HL-60 (cell line): ENCODE measurements around the gene APC2.
A peak's percentile ranks its signal among the peaks of the same experiment; 100 is the strongest.

ENCODE experiments used
- DNase-seq, 2 experiments: peaks; one replicate each; pipeline ENCODE4 v3.0.0-alpha.2; 2010 to 2020; ENCODE audit warnings: low read depth in 1 of 2, low spot score in 1 of 2
- H3K27ac ChIP-seq: fragments of 250-450 bp; sonication (Bioruptor Pico); replicated peaks from 2 replicates; pipeline ENCODE4 v1.5.1; 2020; ENCODE audit warnings: mild to moderate bottlenecking, moderate library complexity
- H3K27me3 ChIP-seq: fragments of 250-450 bp; sonication (Bioruptor Pico); 2 replicates; pipeline ENCODE4 v1.5.1; 2021; ENCODE audit warnings: mild to moderate bottlenecking, moderate library complexity; ENCODE audit not compliant: insufficient read depth, poor library complexity, severe bottlenecking
- H3K4me3 ChIP-seq: replicated peaks from 2 replicates; pipeline ENCODE4 v1.5.1; 2011; ENCODE audit warnings: mild to moderate bottlenecking, control low read depth, low read length; ENCODE audit not compliant: insufficient read depth
- GABPA ChIP-seq: IDR thresholded peaks from 2 replicates; pipeline ENCODE4 v1.6.1; 2012; ENCODE audit warnings: low read depth
- POLR2AphosphoS5 ChIP-seq: IDR thresholded peaks from 2 replicates; pipeline ENCODE4 v1.6.1; 2012; ENCODE audit warnings: low read depth
- SPI1 ChIP-seq: IDR thresholded peaks from 2 replicates; pipeline ENCODE4 v1.6.1; 2012; ENCODE audit warnings: low read depth, mild to moderate bottlenecking, borderline replicate concordance
- TF ChIP-seq, protein P1 (sequence below): IDR thresholded peaks from 2 replicates; pipeline ENCODE4 v1.6.1; 2012; ENCODE audit warnings: low read depth; ENCODE audit not compliant: insufficient replicate concordance
- TF ChIP-seq, protein P2 (sequence below): IDR thresholded peaks from one replicate; pipeline ENCODE4 v1.5.1; 2011; ENCODE audit warnings: low read length, control low read depth, inconsistent platforms; ENCODE audit not compliant: insufficient read depth

Gene APC2

DNA sequence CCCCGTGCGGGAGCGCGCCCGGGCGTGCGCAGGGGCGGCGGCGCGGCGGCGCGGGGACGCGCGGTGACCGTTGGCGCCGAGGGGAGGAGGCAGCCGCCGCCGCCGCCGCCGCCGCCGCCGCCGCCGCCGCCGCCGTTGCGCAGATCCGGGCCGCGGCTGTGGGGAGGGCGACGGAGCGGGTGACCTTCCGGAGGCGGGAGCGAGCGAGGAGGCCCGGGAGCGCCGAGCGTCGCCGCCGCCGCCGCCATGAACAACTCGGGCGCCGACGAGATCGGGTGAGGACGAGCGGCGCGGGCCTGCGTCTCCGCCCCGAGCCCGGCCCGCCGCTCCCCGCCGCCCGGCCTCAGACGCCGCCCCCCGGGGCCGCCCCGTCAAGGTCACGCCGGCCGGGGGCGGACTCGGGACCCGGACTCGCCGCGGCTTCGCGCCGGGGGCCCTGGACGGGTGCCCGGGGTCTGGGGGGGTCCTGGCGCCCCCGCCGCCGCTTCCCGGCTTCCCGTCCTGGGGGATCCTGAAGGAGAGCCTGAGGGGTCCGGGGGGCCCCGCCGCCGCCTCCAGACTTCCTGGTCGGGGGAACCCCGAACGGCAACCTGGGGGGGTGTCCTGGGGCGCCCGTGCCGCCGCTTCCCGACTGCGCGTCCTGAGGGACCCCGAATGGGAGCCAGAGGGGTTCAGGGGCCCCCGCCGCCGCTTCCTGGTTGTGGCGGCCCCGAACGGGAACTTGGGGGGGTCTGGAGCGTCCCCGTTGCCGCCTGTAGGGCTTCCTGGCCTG is 42.2 kb upstream of the APC2 start, which contains the start of gene DAZAP1:
Gene DAZAP1, plus strand, starts transcription at position 59 of the 772 bp plus-strand sequence. Its CDS starts 188 bp downstream, at position 247.
- peak within 1 kb of the TSS; percentile 97 for H3K27ac ChIP-seq
- H3K4me3 ChIP-seq: peak within 1 kb of the TSS; percentile 82
- no peaks in the 10 kb centered on the region for H3K27me3 ChIP-seq
- no peak for DNase-seq
- TF ChIP-seq, protein P1, sequence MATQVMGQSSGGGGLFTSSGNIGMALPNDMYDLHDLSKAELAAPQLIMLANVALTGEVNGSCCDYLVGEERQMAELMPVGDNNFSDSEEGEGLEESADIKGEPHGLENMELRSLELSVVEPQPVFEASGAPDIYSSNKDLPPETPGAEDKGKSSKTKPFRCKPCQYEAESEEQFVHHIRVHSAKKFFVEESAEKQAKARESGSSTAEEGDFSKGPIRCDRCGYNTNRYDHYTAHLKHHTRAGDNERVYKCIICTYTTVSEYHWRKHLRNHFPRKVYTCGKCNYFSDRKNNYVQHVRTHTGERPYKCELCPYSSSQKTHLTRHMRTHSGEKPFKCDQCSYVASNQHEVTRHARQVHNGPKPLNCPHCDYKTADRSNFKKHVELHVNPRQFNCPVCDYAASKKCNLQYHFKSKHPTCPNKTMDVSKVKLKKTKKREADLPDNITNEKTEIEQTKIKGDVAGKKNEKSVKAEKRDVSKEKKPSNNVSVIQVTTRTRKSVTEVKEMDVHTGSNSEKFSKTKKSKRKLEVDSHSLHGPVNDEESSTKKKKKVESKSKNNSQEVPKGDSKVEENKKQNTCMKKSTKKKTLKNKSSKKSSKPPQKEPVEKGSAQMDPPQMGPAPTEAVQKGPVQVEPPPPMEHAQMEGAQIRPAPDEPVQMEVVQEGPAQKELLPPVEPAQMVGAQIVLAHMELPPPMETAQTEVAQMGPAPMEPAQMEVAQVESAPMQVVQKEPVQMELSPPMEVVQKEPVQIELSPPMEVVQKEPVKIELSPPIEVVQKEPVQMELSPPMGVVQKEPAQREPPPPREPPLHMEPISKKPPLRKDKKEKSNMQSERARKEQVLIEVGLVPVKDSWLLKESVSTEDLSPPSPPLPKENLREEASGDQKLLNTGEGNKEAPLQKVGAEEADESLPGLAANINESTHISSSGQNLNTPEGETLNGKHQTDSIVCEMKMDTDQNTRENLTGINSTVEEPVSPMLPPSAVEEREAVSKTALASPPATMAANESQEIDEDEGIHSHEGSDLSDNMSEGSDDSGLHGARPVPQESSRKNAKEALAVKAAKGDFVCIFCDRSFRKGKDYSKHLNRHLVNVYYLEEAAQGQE: no peak
- TF ChIP-seq GABPA: no peak
- TF ChIP-seq POLR2AphosphoS5: no peak
- TF ChIP-seq SPI1: no peak
- TF ChIP-seq, protein P2, sequence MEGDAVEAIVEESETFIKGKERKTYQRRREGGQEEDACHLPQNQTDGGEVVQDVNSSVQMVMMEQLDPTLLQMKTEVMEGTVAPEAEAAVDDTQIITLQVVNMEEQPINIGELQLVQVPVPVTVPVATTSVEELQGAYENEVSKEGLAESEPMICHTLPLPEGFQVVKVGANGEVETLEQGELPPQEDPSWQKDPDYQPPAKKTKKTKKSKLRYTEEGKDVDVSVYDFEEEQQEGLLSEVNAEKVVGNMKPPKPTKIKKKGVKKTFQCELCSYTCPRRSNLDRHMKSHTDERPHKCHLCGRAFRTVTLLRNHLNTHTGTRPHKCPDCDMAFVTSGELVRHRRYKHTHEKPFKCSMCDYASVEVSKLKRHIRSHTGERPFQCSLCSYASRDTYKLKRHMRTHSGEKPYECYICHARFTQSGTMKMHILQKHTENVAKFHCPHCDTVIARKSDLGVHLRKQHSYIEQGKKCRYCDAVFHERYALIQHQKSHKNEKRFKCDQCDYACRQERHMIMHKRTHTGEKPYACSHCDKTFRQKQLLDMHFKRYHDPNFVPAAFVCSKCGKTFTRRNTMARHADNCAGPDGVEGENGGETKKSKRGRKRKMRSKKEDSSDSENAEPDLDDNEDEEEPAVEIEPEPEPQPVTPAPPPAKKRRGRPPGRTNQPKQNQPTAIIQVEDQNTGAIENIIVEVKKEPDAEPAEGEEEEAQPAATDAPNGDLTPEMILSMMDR: no peak

DNA sequence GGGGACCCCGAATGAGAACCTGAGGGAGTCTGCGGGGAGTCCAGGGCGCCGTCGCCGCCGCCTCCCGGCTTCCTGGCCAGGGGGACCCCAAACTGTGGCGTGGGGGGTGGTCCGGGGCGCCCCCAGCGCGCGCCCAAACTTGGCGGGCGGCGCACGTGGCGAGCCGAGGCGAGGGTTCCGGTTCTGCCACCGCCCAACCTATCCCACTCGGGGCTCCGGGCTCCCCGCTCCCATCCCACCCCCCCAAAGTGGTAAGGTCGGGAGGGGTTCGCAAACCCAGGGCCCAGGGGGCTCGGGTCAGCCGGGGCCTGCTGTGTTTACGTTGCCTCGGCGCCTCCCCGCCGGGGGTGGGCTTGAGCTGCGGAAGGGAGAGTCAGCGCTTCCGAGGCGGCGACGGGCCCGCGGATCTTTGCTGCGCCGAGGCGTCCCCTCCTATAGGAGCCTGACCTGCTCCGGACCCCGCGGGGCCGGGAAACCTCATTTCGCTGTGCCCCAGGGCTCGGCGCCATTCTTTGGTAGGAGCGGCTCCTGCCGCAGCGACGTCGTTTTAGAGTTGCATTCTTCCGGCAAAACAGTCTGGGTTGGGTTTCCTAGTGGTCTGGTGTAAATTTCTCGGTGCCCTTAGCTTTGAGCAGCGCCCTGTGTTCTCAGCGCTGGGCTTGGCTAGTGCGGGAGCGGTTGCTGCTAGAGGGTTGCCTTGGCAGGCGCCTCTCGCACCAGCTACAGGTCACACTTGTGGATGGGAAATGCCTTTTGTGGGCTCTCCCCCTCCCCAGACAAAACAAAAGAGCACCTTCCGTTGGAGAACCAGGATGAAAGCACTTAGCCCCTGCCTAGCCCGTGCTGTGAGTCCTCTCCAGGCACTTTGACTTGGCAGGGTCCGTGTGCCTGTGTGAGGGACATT is 41.4 kb upstream of the APC2 start:
- H3K4me3 ChIP-seq: peak overlapping the region; percentile 82
- no peaks in the 10 kb centered on the region for H3K27me3 ChIP-seq
- H3K27ac ChIP-seq: peak overlapping the region; percentile 97
- TF ChIP-seq, protein P2: no peak
- no peak for TF ChIP-seq GABPA
- no peak for TF ChIP-seq SPI1
- TF ChIP-seq, protein P1: no peak
- no peak for TF ChIP-seq POLR2AphosphoS5
- peak in 1 of 2 experiments; percentile 38 for DNase-seq

DNA sequence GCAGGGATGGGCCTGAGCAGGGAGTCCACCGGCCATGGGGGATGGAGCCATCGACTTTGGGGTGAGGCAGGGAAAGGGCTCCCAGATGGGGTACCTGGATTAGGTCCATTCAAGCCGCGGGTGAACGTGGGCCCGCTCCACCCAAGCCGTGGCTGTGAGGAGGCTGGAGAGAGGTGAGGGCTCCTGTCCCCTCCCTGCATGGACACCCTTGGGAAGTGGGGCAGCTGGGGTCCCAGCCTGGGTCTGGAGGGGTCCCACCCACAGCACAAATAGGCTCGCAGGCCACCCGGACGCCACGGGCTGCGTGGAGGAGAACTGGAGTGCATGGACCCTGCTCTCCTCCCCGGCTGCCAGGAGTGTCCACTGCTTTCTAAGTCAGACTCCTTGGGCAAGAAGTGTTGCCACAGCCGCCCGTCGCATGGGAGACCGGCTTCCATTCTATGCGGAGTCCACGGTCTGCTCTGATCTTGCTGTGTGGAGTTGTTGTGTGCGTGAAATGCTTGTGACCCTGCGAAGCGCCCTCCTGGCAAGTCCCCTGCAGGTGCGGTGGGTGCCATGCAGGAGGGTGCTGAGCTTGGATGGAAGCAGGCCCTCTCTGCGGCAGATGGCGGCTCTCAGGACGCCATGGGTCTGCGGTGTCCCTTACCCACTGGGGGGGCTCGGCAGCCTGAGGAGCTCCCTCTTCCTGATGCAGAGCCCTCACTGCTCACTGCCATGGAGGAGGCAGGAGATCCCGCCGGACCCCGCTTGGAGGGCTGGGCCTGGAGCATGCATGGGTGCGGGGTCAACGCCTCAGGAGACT is 40.5 kb upstream of the APC2 start:
- Histone ChIP-seq H3K27me3 (no peaks in the 10 kb centered on the region), H3K27ac (peak overlapping the region; percentile 97), H3K4me3 (peak overlapping the region; percentile 82)
- TF ChIP-seq, protein P1: no peak
- no peak for TF ChIP-seq POLR2AphosphoS5
- peak in 1 of 2 experiments; percentile 41 for DNase-seq
